ENCODE measurements around the gene TTLL6. TPM values are rescaled to one million over a fixed set of nuclear protein-coding genes. Genes with fewer than 3 reads are reported as not detected.

TTLL6 gene
- total and polyA plus RNA-seq, 2 donors (not counting 3 experiments of a cell fraction or from before 2014, with no cell fraction given) = not detected

DNA sequence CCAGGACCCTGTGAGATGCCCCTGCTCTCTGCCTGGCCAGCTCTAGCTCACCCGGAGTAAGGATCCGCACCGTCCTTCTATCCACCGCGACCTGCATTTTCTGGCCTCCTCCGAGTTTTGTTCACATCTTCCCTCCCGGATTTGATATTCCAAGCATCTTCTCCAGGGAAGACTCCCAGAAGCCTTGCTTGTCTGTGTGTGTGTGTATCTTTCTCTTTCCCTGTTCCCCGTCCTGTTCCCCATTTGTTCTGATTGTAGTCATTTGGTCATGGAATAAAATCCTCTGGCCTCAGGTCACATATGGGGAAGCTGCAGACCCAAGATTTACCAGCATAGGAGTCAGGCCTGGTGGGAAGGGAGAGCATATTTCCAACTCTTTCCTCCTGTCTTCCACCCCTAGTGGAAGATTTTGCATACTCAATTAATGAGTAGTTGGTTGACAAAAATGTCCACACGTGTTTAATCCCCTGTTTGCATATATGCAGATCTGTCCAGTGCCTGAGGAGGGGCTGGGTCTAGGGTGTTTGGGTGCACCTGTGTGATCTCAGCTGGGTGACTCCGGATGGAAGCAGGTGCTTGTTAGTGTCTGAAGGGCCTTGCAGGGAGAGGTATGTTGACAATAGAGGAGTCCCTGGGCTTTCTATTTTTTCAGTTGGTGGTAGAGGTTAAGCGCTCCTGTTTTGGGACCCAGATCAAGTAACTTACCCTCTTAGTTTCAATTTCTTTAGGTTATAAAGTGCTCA lies 96.6 kb downstream of the TTLL6 start:
- no peaks in the 10 kb centered on the region for H3K79me2 ChIP-seq (ENCODE audit: control insufficient read depth, insufficient read depth, low read length)
- H3K4me2 ChIP-seq (ENCODE audit: insufficient read depth, low read length) = no peak overlapping the region
- FAIRE-seq (no peak), DNase-seq (ENCODE audit: low read depth, low spot score) (no peak)
- H3K27ac ChIP-seq (ENCODE audit: insufficient read depth, low read depth, low read length) = no peak overlapping the region
- BruUV-seq (replicated peaks) = no TSS peak
- ChIA-PET CTCF (interaction anchor here (1.2 to 3.1 kb wide), 7 partner anchors 14 to 158 kb away, joined by 3 to 13 read pairs (median 7); no protein-coding TSS in a partner anchor), POLR2A (interaction anchor here (0.6 kb wide), 1 partner anchor 173 kb away, joined by 7 read pairs; no protein-coding TSS in a partner anchor)
- H3K27me3 ChIP-seq (ENCODE audit: control insufficient read depth in 2 of 2, insufficient read depth in 2 of 2, low read length in 2 of 2) = peaks cover 84 to 97% of the 10 kb centered on the region in 2 experiments
- peaks cover 8% of the 10 kb centered on the region for H3K4me1 ChIP-seq (ENCODE audit: control insufficient read depth, extremely low read depth, insufficient read depth, low read length)
- no peak overlapping the region for H3K4me3 ChIP-seq (replicated peaks in 1 of 3; ENCODE audit: insufficient read depth in 1 of 3, low read depth in 1 of 3, low read length in 3 of 3)
- no peaks in the 10 kb centered on the region for H3K9me3 ChIP-seq (replicated peaks; ENCODE audit: control insufficient read depth, insufficient read depth, low read length)
- no peaks in the 10 kb centered on the region for H3K9me1 ChIP-seq (replicated peaks; ENCODE audit: control insufficient read depth, extremely low read depth, insufficient read depth, low read length)
- no peak for TF ChIP-seq JUN (IDR thresholded peaks at IDR 0.05; ENCODE audit: borderline replicate concordance, insufficient read depth, insufficient read length, low read depth)
- no peak for TF ChIP-seq MYC (IDR thresholded peaks at IDR 0.05; ENCODE audit: low read depth, low read length)
- TF ChIP-seq POLR2AphosphoS5 (IDR thresholded peaks at IDR 0.05; ENCODE audit: insufficient read depth, low read depth, low read length) = no peak
- TF ChIP-seq, protein P1, sequence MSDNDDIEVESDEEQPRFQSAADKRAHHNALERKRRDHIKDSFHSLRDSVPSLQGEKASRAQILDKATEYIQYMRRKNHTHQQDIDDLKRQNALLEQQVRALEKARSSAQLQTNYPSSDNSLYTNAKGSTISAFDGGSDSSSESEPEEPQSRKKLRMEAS (IDR thresholded peaks at IDR 0.05; ENCODE audit: insufficient read depth, insufficient read length) = no peak
- TF ChIP-seq EZH2 (IDR thresholded peaks at IDR 0.05; ENCODE audit: borderline replicate concordance, low read depth, low read length, severe bottlenecking) = peak; percentile 29
- no peak for TF ChIP-seq CTCF (IDR thresholded peaks at IDR 0.05; ENCODE audit: extremely low read depth in 1 of 2, insufficient read depth in 1 of 2, low read depth in 1 of 2, low read length in 2 of 2)
- TF ChIP-seq FOS (IDR thresholded peaks at IDR 0.05; ENCODE audit: borderline replicate concordance, insufficient read depth, low read length) = no peak
- no peaks in the 10 kb centered on the region for H4K20me1 ChIP-seq (replicated peaks; ENCODE audit: control insufficient read depth, extremely low read depth, insufficient read depth, low read length)
- H3K9ac ChIP-seq (replicated peaks; ENCODE audit: extremely low read depth, insufficient read depth, low read length) = no peak overlapping the region
- H3K36me3 ChIP-seq (ENCODE audit: control insufficient read depth in 2 of 2, extremely low read depth in 1 of 2, insufficient read depth in 2 of 2, low read length in 2 of 2) = no peaks in the 10 kb centered on the region
- dilution Hi-C loops (cut with MboI; ENCODE audit: extremely low pct_ligation_motif_present, low sequenced_read_pairs) = no loop called here
- intact Hi-C loops (cut with micrococcal nuclease) = no loop called here
- no peak overlapping the region for H2AFZ ChIP-seq (ENCODE audit: low read depth, low read length)
